Glutamatergic neuron (in vitro differentiated cells): Measurements from ENCODE around the gene EDC3. TPM values are rescaled to one million over a fixed set of nuclear protein-coding genes. Genes with fewer than 3 reads are reported as not detected.

ENCODE experiments used
- DNase-seq: peaks from one replicate; pipeline ENCODE4 v3.0.0; 2022
- H3K27ac Mint-ChIP-seq: one replicate; pipeline ENCODE4 v1.8.0; 2020; ENCODE audit warnings: mild to moderate bottlenecking, mixed read lengths, inconsistent platforms; ENCODE audit not compliant: unreplicated experiment
- H3K27me3 Mint-ChIP-seq: one replicate; pipeline ENCODE4 v1.8.0; 2020; ENCODE audit warnings: mild to moderate bottlenecking, moderate library complexity, mixed read lengths, inconsistent platforms; ENCODE audit not compliant: unreplicated experiment
- H3K36me3 Mint-ChIP-seq: one replicate; pipeline ENCODE4 v1.8.0; 2020; ENCODE audit warnings: mild to moderate bottlenecking, mixed read lengths, inconsistent platforms; ENCODE audit not compliant: unreplicated experiment
- H3K4me1 Mint-ChIP-seq: one replicate; pipeline ENCODE4 v1.8.0; 2020; ENCODE audit warnings: mild to moderate bottlenecking, low read depth, mixed read lengths, inconsistent platforms; ENCODE audit not compliant: unreplicated experiment
- H3K4me3 Mint-ChIP-seq: one replicate; pipeline ENCODE4 v1.8.0; 2020; ENCODE audit warnings: mild to moderate bottlenecking, mixed read lengths, inconsistent platforms; ENCODE audit not compliant: unreplicated experiment
- H3K9me3 Mint-ChIP-seq: one replicate; pipeline ENCODE4 v1.8.0; 2020; ENCODE audit warnings: mild to moderate bottlenecking, moderate library complexity, mixed read lengths, inconsistent platforms; ENCODE audit not compliant: unreplicated experiment
- total RNA-seq: library from RNA; stranded (reverse); fragmentation: NEBNext Ultra II Directional; extraction: Animal tissue kit (Norgen Biotek cat#: 25700); gene quantifications from one replicate; pipeline ENCODE4 v1.2.1, GENCODE V29; 2021; ENCODE audit not compliant: unreplicated experiment
- TF ChIP-seq, protein P1 (sequence below): fragments of 200-600 bp; sonication (generic); IDR thresholded peaks from one replicate; pipeline ENCODE4 v1.5.0; 2021; ENCODE audit not compliant: partially characterized antibody, unreplicated experiment

EDC3 gene
- total RNA-seq, 1 donor from 2014 or later, result 66.0 TPM

DNA sequence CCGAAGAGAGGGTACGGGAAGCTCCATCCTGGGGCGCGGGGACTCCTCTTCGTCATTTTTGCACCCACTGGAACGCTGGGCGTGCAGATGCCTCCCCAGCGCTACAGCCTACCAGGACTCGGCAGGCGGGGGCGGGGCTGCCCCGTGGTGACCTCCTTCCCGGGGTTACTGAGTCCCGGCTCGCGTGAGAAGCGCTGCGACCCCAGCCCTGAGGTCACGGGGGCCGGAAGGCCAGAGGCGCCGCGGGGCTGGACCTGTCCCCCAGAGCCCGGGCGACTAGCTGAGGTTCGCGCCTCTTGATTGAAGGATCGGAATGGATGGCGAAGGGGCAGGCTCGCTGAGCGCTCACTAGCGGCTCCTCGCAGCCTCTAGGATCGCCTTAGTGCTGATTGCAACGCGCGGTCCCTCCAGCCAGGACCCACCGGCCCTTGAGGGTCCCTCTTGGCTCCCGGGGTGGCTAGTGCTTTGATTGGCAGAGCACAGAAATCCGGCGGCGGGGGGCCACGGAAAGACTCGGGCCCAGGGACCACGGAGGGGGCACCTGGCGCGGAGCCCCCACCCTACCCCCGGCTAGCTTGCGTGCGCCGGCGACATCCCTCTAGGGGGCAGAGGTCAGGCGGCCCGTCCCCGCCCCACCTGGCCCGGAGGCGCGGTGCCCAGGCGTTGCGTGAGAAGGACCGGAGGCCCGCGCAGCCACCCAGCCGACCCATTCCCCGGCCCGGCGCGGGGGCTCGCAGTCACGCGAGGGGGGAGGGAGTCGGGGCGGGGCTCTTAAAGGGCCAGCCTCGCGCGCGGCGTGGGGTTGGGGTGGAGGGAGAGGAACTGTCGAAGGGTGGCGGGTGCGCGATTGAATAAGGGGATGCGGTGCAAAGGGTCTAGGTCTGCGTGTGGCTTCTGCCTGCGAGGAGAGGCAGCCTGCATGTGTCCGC is 30.3 kb upstream of the EDC3 start:
- no peak overlapping the region for H3K27ac Mint-ChIP-seq
- TF ChIP-seq, protein P1, sequence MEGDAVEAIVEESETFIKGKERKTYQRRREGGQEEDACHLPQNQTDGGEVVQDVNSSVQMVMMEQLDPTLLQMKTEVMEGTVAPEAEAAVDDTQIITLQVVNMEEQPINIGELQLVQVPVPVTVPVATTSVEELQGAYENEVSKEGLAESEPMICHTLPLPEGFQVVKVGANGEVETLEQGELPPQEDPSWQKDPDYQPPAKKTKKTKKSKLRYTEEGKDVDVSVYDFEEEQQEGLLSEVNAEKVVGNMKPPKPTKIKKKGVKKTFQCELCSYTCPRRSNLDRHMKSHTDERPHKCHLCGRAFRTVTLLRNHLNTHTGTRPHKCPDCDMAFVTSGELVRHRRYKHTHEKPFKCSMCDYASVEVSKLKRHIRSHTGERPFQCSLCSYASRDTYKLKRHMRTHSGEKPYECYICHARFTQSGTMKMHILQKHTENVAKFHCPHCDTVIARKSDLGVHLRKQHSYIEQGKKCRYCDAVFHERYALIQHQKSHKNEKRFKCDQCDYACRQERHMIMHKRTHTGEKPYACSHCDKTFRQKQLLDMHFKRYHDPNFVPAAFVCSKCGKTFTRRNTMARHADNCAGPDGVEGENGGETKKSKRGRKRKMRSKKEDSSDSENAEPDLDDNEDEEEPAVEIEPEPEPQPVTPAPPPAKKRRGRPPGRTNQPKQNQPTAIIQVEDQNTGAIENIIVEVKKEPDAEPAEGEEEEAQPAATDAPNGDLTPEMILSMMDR, result no peak
- peaks cover 11% of the 10 kb centered on the region for H3K9me3 Mint-ChIP-seq
- peak overlapping the region; percentile 79 for H3K4me3 Mint-ChIP-seq
- peak; percentile 69 for DNase-seq
- H3K36me3 Mint-ChIP-seq, result peaks cover 11% of the 10 kb centered on the region
- H3K27me3 Mint-ChIP-seq, result peaks cover 12% of the 10 kb centered on the region
- H3K4me1 Mint-ChIP-seq, result peaks cover 15% of the 10 kb centered on the region

- TF ChIP-seq, protein P1, result no peak
- H3K27me3 Mint-ChIP-seq, result peaks cover 15% of the 10 kb centered on the region
- peaks cover 11% of the 10 kb centered on the region for H3K9me3 Mint-ChIP-seq
- H3K36me3 Mint-ChIP-seq, result peaks cover 11% of the 10 kb centered on the region
- H3K4me1 Mint-ChIP-seq, result peaks cover 15% of the 10 kb centered on the region
- no peak within 1 kb of the TSS for H3K27ac Mint-ChIP-seq
- peak; percentile 42 for DNase-seq
- H3K4me3 Mint-ChIP-seq, result peak within 1 kb of the TSS; percentile 65
Observed at GRCh38 chr15:74725225-74725774, 29.5 kb upstream of the EDC3 start, which contains the start of gene CYP1A1. Gene CYP1A1, minus strand, starts transcription at chr15:74725528. Its CDS starts 2,431 bp downstream, at chr15:74723097.

- peaks cover 7% of the 10 kb centered on the region for H3K36me3 Mint-ChIP-seq
- H3K27me3 Mint-ChIP-seq, result peaks cover 16% of the 10 kb centered on the region
- no peak for DNase-seq
- H3K27ac Mint-ChIP-seq, result no peak overlapping the region
- H3K9me3 Mint-ChIP-seq, result peaks cover 11% of the 10 kb centered on the region
- H3K4me1 Mint-ChIP-seq, result peaks cover 12% of the 10 kb centered on the region
- TF ChIP-seq, protein P1, result no peak
- H3K4me3 Mint-ChIP-seq, result no peak overlapping the region
Observed at GRCh38 chr15:74724570-74725224, 28.9 kb upstream of the EDC3 start.

DNA sequence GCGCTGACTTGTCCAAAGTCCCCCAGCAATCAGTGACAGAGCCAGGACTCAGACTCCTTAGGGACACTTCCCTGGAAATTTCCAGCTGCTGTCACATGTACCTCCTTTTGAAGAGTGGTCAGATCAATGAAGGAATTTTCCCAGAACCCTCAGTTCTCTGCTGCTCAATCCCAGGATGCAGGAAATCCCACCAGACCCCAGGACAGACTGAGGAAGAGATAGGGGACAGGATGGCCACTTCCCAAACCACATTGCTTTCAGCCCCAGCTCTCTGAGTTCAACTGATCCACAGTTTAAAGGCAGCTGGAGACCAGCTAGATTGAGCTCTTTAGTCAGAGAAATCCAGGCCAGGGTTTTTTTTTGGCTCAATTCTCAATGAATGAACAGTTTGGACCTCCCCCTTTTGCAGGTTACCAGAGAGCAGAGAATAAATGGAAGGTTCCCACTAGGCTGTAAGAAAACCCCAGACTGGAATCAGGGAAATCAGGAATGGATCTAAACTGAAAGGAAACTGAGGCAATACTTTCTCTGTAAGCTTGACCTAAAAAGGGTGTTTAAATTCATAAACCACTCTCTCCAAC is 28.0 kb upstream of the EDC3 start:
- TF ChIP-seq, protein P1, result no peak
- Mint-ChIP-seq H3K27me3 (peaks cover 16% of the 10 kb centered on the region), H3K4me1 (peaks cover 12% of the 10 kb centered on the region), H3K36me3 (peaks cover 5% of the 10 kb centered on the region), H3K4me3 (no peak overlapping the region), H3K9me3 (peaks cover 11% of the 10 kb centered on the region), H3K27ac (no peak overlapping the region)
- DNase-seq, result no peak
